Dedifferentiated amniotic fluid mesenchymal stem cell (primary cell): ENCODE measurements around the gene BNIP3.
"Not testable (repeated sequence)": the region's sequence is repeated elsewhere in the genome, so short reads cannot be mapped to it uniquely, and the experiment has no call there.

Source experiments
- DNase-seq: peaks from one replicate; pipeline ENCODE4 v3.0.0-alpha.2; 2016; ENCODE audit errors: extremely low spot score

The BNIP3 gene

GRCh38 chr10:132001238-132001972 is 19.7 kb upstream of the BNIP3 start:
- no peak for DNase-seq

GRCh38 chr10:131998845-131999681 is 17.3 kb upstream of the BNIP3 start:
- no peak for DNase-seq

GRCh38 chr10:131998050-131998844 is 16.5 kb upstream of the BNIP3 start:
- DNase-seq, result no peak

GRCh38 chr10:131997366-131998049 is 15.8 kb upstream of the BNIP3 start:
- DNase-seq, result peak; percentile 78

GRCh38 chr10:131996466-131997365 is 15.0 kb upstream of the BNIP3 start:
- no peak for DNase-seq

GRCh38 chr10:131994435-131994834 is 12.7 kb upstream of the BNIP3 start:
- no peak for DNase-seq

GRCh38 chr10:131993275-131993674 is 11.6 kb upstream of the BNIP3 start:
- no peak for DNase-seq

- DNase-seq, result no peak
These were observed 10.0 kb upstream of the BNIP3 start for GRCh38 chr10:131991726-131992125.

GRCh38 chr10:131987786-131988185 is 6.1 kb upstream of the BNIP3 start:
- DNase-seq, result not testable (repeated sequence)

GRCh38 chr10:131987301-131987700 is 5.6 kb upstream of the BNIP3 start:
- not testable (repeated sequence) for DNase-seq

- not testable (repeated sequence) for DNase-seq
These were observed 5.1 kb upstream of the BNIP3 start for GRCh38 chr10:131986851-131987250.

GRCh38 chr10:131983780-131984179 is 2.1 kb upstream of the BNIP3 start:
- peak; percentile 70 for DNase-seq

GRCh38 chr10:131982796-131983195 is 1.1 kb upstream of the BNIP3 start:
- no peak for DNase-seq

GRCh38 chr10:131982185-131982756 is 548 bp upstream of the BNIP3 start:
- no peak for DNase-seq

GRCh38 chr10:131980761-131981428 is 828 bp downstream of the BNIP3 start:
- no peak for DNase-seq

GRCh38 chr10:131980321-131980720 is 1.4 kb downstream of the BNIP3 start:
- DNase-seq, result no peak

GRCh38 chr10:131979821-131980270 is 1.9 kb downstream of the BNIP3 start:
- DNase-seq, result no peak

GRCh38 chr10:131979336-131979735 is 2.4 kb downstream of the BNIP3 start:
- no peak for DNase-seq

GRCh38 chr10:131978851-131979250 is 2.9 kb downstream of the BNIP3 start:
- DNase-seq, result no peak

- DNase-seq, result no peak
These were observed 3.4 kb downstream of the BNIP3 start for GRCh38 chr10:131978366-131978765.
